GM12864 (cell line): ENCODE results near the gene PLCB4.

Experiments
- DNase-seq: peaks from one replicate; pipeline ENCODE4 v3.0.0-alpha.2; 2011; ENCODE audit warnings: low read depth
- H3K4me3 ChIP-seq: 2 replicates; pipeline ENCODE4 v1.5.1; 2011; ENCODE audit warnings: mild to moderate bottlenecking, low read depth, low read length, control low read depth
- TF ChIP-seq, protein P1 (sequence below): IDR thresholded peaks from 2 replicates; pipeline ENCODE4 v1.5.1; 2011; ENCODE audit warnings: low read depth, mild to moderate bottlenecking, moderate library complexity, low read length, control low read depth, inconsistent platforms; ENCODE audit errors: missing control alignments

PLCB4 gene

DNA sequence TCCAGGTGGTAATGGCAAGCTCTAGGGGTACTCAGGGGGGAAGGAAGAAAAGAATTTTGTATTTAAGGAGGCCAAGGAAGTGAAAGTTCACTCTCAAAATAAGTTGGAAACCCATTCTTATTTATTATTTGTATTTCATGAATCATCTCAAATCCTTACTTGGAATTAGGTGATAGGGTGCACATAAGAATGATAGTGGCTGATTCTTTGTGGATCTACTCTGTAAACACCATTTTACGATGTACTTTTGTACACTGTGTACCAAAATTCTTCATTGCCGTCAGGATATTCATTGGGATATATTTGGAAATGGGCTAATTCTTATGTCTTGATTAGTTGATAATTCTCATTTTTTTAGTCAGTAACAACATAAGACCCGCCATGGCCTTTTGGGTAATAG, 266.0 kb downstream of the PLCB4 start:
- DNase-seq, result no peak
- no peak overlapping the region for H3K4me3 ChIP-seq
- TF ChIP-seq, protein P1, sequence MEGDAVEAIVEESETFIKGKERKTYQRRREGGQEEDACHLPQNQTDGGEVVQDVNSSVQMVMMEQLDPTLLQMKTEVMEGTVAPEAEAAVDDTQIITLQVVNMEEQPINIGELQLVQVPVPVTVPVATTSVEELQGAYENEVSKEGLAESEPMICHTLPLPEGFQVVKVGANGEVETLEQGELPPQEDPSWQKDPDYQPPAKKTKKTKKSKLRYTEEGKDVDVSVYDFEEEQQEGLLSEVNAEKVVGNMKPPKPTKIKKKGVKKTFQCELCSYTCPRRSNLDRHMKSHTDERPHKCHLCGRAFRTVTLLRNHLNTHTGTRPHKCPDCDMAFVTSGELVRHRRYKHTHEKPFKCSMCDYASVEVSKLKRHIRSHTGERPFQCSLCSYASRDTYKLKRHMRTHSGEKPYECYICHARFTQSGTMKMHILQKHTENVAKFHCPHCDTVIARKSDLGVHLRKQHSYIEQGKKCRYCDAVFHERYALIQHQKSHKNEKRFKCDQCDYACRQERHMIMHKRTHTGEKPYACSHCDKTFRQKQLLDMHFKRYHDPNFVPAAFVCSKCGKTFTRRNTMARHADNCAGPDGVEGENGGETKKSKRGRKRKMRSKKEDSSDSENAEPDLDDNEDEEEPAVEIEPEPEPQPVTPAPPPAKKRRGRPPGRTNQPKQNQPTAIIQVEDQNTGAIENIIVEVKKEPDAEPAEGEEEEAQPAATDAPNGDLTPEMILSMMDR, result no peak

DNA sequence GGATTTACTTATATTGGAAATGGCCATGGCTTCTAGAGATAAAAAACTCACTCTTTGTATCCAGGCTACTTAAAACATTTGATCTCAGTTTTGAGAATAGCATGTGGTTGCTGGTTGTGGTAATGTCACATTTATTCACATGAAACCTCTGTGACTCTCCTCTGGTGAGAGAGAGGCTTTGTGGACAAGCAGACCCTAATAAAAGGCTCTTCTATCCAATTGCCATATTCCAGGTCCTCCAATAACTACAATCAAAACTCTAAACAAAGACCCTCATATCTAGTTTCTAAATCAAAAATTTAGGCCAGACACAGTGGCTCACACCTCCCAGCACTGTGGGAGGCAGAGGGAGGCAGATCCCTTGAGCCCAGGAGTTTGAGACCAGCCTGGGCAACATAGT, 269.2 kb downstream of the PLCB4 start:
- H3K4me3 ChIP-seq, result no peak overlapping the region
- TF ChIP-seq, protein P1, result no peak
- no peak for DNase-seq

DNA sequence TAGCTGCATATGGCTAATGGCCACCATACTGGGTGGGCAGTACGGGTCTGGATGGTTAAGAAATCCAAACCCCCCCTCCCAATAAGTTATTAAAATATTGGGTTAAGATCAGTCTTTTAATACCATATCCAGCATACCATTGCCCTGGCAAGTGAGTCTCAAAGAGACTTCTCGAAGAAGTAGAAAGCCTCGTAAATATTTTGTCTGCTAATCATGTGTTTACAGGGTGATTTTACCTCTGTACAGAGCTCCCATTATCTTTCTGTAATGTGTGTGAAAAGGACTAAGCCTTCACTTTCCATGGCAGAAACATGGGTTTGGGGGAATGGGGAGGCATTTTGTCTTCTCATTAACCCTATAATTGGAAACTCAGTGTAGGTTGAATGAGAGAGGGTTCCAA, 270.8 kb downstream of the PLCB4 start:
- DNase-seq, result no peak
- TF ChIP-seq, protein P1, result no peak

DNA sequence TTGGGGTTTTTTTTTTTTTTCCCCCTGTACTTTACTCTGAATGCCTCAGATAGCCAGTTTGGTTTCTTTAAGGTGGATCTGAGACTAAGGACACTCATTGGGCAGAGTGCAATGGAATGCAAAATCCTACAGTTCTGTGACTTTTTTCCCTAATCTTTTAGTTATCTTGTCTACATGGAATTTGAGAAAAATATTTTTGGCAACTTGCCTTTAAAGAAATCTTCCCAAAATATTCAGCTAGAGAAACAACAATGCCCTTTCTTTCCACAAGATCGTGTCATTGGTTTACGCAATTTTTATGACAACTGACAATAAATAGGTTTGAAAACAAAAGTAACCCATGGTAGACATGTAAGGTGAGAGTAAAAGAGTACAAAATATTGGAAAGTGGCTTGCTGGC, 273.8 kb downstream of the PLCB4 start:
- no peak for DNase-seq
- H3K4me3 ChIP-seq, result no peak overlapping the region
- TF ChIP-seq, protein P1, result no peak

More for the DNA sequence above, 270.8 kb downstream of the PLCB4 start:
- H3K4me3 ChIP-seq, result no peak overlapping the region

DNA sequence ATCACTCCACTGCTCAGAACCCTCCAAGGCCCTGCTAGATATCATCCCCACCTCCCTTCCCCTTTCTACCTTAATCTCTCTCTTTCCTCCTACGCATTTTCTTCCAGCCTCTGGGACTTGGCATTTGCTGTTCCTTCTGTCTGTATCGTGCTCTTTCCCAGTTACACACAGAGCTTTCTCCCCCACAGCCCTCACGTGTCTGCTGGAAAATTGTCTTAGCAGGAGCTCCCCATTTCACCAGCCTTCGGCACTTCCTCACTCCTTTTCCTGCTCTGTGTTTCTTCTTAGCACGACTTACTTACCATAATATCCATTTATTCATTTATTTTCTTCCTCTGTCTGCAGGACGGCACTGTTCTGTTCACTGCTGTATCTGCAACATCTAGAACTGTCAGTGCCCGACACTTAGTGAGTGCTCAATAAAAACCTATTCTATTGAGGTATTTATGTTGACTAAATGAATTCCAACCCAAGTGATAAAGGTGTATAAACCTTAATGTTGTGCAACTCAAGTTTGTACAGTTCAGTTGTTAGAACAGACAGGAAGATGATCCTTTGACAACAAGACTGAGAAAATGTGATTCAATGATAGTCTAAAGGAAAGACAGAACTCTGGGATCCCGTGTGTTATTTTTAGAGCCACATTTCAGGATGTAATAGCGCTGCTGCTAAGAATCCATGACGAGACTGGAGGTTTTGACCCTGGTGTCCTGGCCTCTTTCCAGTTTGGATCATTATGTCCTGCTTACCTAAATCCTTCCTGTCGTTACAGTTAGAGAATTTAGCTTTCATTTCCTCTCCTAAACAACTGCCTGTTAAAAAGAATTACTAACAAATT, 275.4 kb downstream of the PLCB4 start:
- no peak for DNase-seq
- H3K4me3 ChIP-seq, result no peak overlapping the region
- TF ChIP-seq, protein P1, result no peak

DNA sequence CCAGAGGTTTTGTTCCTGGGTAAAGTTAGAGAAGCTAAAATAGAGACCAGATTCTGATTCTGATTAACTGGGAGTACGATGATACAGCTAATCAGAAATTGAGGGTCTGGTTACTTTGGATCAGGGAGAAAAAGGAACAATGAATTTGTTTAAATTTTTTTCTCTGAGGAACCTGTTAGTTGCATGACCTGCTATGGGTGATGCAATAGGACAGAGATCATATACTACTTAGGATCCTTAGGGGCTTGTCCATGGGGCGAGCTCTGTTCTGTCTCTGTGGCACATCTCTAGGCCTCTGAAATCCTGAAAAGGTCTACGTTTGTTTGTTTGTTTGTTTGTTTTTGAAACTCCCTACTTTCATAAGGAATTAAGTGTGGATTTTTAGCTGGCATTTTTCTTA, 279.4 kb downstream of the PLCB4 start:
- TF ChIP-seq, protein P1, result no peak
- H3K4me3 ChIP-seq, result no peak overlapping the region
- no peak for DNase-seq

DNA sequence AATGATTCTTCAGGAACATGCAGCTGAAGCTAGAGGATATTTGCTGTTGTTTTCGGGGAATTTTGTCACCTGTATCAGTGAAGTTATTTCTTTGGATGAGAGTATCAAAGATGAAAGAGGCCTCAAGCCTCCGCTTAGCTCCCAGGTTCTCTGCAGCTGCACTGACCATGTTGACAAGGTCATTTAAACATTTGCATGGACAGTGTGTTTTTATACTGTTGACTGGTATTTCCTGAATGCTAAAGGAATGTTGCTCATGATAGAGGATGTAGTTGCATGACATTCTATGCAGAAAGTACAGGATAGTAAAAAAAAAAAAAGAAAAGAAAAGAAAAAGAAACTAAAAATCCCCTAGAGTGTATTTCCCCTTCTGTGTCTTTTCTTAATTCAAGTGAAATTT, 279.9 kb downstream of the PLCB4 start:
- H3K4me3 ChIP-seq, result no peak overlapping the region
- TF ChIP-seq, protein P1, result no peak
- DNase-seq, result no peak
